Neural cell (in vitro differentiated cells): Measurements from ENCODE around the gene NOTUM. TPM values are rescaled to one million over a fixed set of nuclear protein-coding genes. Genes with fewer than 3 reads are reported as not detected.

Experiments used
- H2AFZ ChIP-seq: fragments of 200-600, 300-800 bp; sonication (generic), shearing (Covaris generic); 2 replicates; pipeline ENCODE4 v1.6.0; 2014; ENCODE audit warnings: low read depth, mild to moderate bottlenecking, antibody characterized with exemption, low read length, moderate library complexity
- H3F3A ChIP-seq: fragments of 200-600 bp; shearing (Covaris generic); 2 replicates; pipeline ENCODE4 v1.6.1; 2016; ENCODE audit warnings: mild to moderate bottlenecking, moderate library complexity, mixed read lengths, antibody characterized with exemption, low read length; ENCODE audit not compliant: insufficient read depth, poor library complexity, severe bottlenecking
- H3K27ac ChIP-seq: fragments of 200-600, 300-800 bp; sonication (generic), shearing (Covaris generic); 2 replicates; pipeline ENCODE4 v1.5.1; 2014; ENCODE audit warnings: mild to moderate bottlenecking, low read length, moderate library complexity
- H3K27me3 ChIP-seq: fragments of 300-800, 200-600 bp; sonication (generic), shearing (Covaris generic); 2 replicates; pipeline ENCODE4 v1.6.0; 2014; ENCODE audit warnings: mild to moderate bottlenecking, low read depth, low read length, moderate library complexity; ENCODE audit not compliant: insufficient read depth
- H3K36me3 ChIP-seq: fragments of 300-800, 200-600 bp; sonication (generic), shearing (Covaris generic); 2 replicates; pipeline ENCODE4 v1.5.1; 2014; ENCODE audit warnings: mild to moderate bottlenecking, antibody characterized with exemption, low read length, moderate library complexity; ENCODE audit not compliant: insufficient read depth
- H3K4me2 ChIP-seq: fragments of 300-800, 200-600 bp; sonication (generic), shearing (Covaris generic); 2 replicates; pipeline ENCODE4 v1.6.0; 2014; ENCODE audit warnings: mild to moderate bottlenecking, low read length
- H3K4me3 ChIP-seq: fragments of 300-800, 200-600 bp; sonication (generic), shearing (Covaris generic); 2 replicates; pipeline ENCODE4 v1.5.1; 2014; ENCODE audit warnings: mild to moderate bottlenecking, low read length, moderate library complexity
- H3K79me2 ChIP-seq: fragments of 200-600 bp; shearing (Covaris generic); replicated peaks from 2 replicates; pipeline ENCODE4 v1.6.0; 2014; ENCODE audit warnings: mild to moderate bottlenecking, low read length, moderate library complexity; ENCODE audit not compliant: insufficient read depth
- H3K9ac ChIP-seq: fragments of 300-800, 200-600 bp; sonication (generic), shearing (Covaris generic); 2 replicates; pipeline ENCODE4 v1.6.1; 2016; ENCODE audit warnings: mild to moderate bottlenecking, low read length, mixed read lengths
- H3K9me2 ChIP-seq: fragments of 200-600 bp; shearing (Covaris generic); 2 replicates; pipeline ENCODE4 v1.6.1; 2016; ENCODE audit warnings: mild to moderate bottlenecking, low read length, mixed read lengths; ENCODE audit not compliant: insufficient read depth
- H3K9me3 ChIP-seq: fragments of 200-600, 300-800 bp; sonication (generic), shearing (Covaris generic); 2 replicates; pipeline ENCODE4 v1.6.1; 2016; ENCODE audit warnings: mild to moderate bottlenecking, mixed run types, low read length, moderate library complexity, mixed read lengths
- H4K20me1 ChIP-seq: fragments of 200-600 bp; shearing (Covaris generic); 2 replicates; pipeline ENCODE4 v1.6.1; 2016; ENCODE audit warnings: mild to moderate bottlenecking, mixed run types; ENCODE audit not compliant: insufficient read depth
- EP300 ChIP-seq: fragments of 450-650 bp; conservative IDR thresholded peaks from 2 replicates; pipeline ENCODE4 v1.6.1; 2014; ENCODE audit warnings: antibody characterized with exemption, mild to moderate bottlenecking, moderate library complexity; ENCODE audit not compliant: poor library complexity, severe bottlenecking
- EZH2 ChIP-seq: fragments of 200-600, 300-800 bp; shearing (Covaris generic), sonication (generic); IDR thresholded peaks from 2 replicates; pipeline ENCODE4 v1.6.1; 2014; ENCODE audit warnings: antibody characterized with exemption, low read length, borderline replicate concordance, mild to moderate bottlenecking; ENCODE audit not compliant: insufficient read depth, poor library complexity, severe bottlenecking
- MXI1 ChIP-seq: fragments of 450-650 bp; conservative IDR thresholded peaks from 2 replicates; pipeline ENCODE4 v1.6.1; 2014; ENCODE audit warnings: antibody characterized with exemption, mild to moderate bottlenecking; ENCODE audit not compliant: poor library complexity, severe bottlenecking
- POLR2AphosphoS5 ChIP-seq: IDR thresholded peaks from 2 replicates; pipeline ENCODE4 v1.6.1; 2012
- RAD21 ChIP-seq: fragments of 450-650 bp; conservative IDR thresholded peaks from 2 replicates; pipeline ENCODE4 v1.6.1; 2014; ENCODE audit warnings: antibody characterized with exemption, mild to moderate bottlenecking, moderate library complexity
- SMC3 ChIP-seq: fragments of 450-650 bp; conservative IDR thresholded peaks from 2 replicates; pipeline ENCODE4 v1.6.1; 2014; ENCODE audit warnings: antibody characterized with exemption, mild to moderate bottlenecking, moderate library complexity; ENCODE audit not compliant: poor library complexity
- TAF1 ChIP-seq: IDR thresholded peaks from 2 replicates; pipeline ENCODE4 v1.6.1; 2012; ENCODE audit warnings: low read depth
- polyA plus RNA-seq: library from polyadenylated mRNA; depleted of rRNA; stranded (reverse); fragments of >200 nt; gene quantifications from 2 replicates; pipeline ENCODE4 v1.2.3, GENCODE V29; 2014
- TF ChIP-seq, protein P1 (sequence below): fragments of 450-650 bp; IDR thresholded peaks from 2 replicates; pipeline ENCODE4 v1.5.1; 2014; ENCODE audit warnings: antibody characterized with exemption, mild to moderate bottlenecking, moderate library complexity; ENCODE audit not compliant: poor library complexity, severe bottlenecking
- TF ChIP-seq, protein P2 (sequence below): IDR thresholded peaks from 2 replicates; pipeline ENCODE4 v1.6.1; 2012; ENCODE audit warnings: borderline replicate concordance

Gene NOTUM
- polyA plus RNA-seq, 1 donor from 2014 or later, result not detected

DNA sequence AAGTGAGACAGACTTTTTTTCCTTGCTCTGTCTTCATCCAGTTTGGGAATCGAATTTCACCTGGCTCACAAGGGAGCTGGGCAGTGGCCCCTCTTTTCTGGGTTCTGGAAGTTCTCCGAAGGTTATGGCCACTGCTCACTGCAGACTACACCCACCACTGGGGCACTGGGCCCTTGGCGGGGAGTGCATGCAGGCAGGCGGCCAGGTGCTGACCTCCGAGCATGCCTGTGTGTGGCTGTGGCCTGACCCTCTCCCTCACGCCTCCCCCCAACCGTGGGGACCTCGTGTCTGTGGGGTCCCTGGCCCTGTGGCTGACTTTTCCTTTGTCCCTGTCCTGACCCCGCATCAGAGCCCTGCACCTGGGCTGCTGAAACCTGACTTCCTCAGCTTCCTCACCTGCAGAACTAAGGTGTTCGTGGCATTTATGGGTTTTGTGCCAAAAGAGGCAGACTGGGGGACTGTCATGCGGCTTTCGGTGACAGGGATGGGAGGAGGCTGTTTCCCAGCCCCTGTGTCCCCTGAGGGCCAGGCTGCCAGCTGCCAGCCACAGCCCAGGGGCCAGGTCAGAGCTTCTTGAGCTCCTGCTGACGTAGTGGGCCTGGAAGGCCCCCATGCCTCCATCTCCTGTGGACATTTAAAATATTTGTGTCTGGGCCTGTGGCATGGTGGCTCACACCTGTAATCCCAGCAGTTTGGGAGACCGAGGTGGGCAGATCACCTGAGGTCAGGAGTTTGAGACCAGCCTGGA, 37.9 kb upstream of the NOTUM start:
- Histone ChIP-seq H2AFZ (no peak overlapping the region), H3K9me2 (no peaks in the 10 kb centered on the region), H3F3A (no peaks in the 10 kb centered on the region), H3K79me2 (no peaks in the 10 kb centered on the region), H3K27ac (no peak overlapping the region), H3K9me3 (no peaks in the 10 kb centered on the region), H3K27me3 (no peaks in the 10 kb centered on the region), H4K20me1 (no peaks in the 10 kb centered on the region), H3K4me2 (no peak overlapping the region), H3K36me3 (no peaks in the 10 kb centered on the region), H3K4me3 (no peak overlapping the region), H3K9ac (no peak overlapping the region)
- TF ChIP-seq RAD21 (no peak), EP300 (no peak), POLR2AphosphoS5 (no peak), EZH2 (no peak), SMC3 (no peak), TAF1 (no peak), MXI1 (no peak)
- TF ChIP-seq, protein P1, sequence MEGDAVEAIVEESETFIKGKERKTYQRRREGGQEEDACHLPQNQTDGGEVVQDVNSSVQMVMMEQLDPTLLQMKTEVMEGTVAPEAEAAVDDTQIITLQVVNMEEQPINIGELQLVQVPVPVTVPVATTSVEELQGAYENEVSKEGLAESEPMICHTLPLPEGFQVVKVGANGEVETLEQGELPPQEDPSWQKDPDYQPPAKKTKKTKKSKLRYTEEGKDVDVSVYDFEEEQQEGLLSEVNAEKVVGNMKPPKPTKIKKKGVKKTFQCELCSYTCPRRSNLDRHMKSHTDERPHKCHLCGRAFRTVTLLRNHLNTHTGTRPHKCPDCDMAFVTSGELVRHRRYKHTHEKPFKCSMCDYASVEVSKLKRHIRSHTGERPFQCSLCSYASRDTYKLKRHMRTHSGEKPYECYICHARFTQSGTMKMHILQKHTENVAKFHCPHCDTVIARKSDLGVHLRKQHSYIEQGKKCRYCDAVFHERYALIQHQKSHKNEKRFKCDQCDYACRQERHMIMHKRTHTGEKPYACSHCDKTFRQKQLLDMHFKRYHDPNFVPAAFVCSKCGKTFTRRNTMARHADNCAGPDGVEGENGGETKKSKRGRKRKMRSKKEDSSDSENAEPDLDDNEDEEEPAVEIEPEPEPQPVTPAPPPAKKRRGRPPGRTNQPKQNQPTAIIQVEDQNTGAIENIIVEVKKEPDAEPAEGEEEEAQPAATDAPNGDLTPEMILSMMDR, result no peak
- TF ChIP-seq, protein P2, sequence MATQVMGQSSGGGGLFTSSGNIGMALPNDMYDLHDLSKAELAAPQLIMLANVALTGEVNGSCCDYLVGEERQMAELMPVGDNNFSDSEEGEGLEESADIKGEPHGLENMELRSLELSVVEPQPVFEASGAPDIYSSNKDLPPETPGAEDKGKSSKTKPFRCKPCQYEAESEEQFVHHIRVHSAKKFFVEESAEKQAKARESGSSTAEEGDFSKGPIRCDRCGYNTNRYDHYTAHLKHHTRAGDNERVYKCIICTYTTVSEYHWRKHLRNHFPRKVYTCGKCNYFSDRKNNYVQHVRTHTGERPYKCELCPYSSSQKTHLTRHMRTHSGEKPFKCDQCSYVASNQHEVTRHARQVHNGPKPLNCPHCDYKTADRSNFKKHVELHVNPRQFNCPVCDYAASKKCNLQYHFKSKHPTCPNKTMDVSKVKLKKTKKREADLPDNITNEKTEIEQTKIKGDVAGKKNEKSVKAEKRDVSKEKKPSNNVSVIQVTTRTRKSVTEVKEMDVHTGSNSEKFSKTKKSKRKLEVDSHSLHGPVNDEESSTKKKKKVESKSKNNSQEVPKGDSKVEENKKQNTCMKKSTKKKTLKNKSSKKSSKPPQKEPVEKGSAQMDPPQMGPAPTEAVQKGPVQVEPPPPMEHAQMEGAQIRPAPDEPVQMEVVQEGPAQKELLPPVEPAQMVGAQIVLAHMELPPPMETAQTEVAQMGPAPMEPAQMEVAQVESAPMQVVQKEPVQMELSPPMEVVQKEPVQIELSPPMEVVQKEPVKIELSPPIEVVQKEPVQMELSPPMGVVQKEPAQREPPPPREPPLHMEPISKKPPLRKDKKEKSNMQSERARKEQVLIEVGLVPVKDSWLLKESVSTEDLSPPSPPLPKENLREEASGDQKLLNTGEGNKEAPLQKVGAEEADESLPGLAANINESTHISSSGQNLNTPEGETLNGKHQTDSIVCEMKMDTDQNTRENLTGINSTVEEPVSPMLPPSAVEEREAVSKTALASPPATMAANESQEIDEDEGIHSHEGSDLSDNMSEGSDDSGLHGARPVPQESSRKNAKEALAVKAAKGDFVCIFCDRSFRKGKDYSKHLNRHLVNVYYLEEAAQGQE, result no peak

DNA sequence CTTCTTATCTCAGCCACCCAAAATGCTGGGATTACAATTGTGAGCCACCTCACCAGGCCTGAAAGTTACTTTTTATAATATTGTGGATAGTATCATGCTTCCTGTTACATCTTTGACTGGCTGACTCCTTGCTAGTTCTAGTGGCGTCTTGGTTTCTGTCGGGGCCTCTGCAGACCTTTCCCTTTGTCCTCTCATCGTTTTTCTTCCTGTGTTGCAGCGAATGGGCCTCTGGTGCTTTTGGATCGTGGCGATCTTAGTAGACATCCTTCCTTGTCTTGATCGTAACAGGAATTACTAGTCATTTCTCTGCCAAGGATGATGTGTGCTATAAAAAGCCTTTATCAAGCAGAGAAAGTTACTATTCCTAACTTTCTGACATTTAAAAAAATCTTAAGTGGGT, 37.2 kb upstream of the NOTUM start:
- H3K36me3 ChIP-seq, result no peaks in the 10 kb centered on the region
- H3K27ac ChIP-seq, result no peak overlapping the region
- H2AFZ ChIP-seq, result no peak overlapping the region
- no peaks in the 10 kb centered on the region for H3K27me3 ChIP-seq
- no peak overlapping the region for H3K9ac ChIP-seq
- TF ChIP-seq POLR2AphosphoS5 (no peak), TAF1 (no peak), EP300 (no peak), EZH2 (no peak), MXI1 (no peak), SMC3 (no peak), RAD21 (no peak)
- TF ChIP-seq, protein P2, result no peak
- TF ChIP-seq, protein P1, result no peak
- H3F3A ChIP-seq, result no peaks in the 10 kb centered on the region
- H3K79me2 ChIP-seq, result no peaks in the 10 kb centered on the region
- H3K9me2 ChIP-seq, result no peaks in the 10 kb centered on the region
- H3K9me3 ChIP-seq, result no peaks in the 10 kb centered on the region
- no peak overlapping the region for H3K4me2 ChIP-seq
- no peak overlapping the region for H3K4me3 ChIP-seq
- H4K20me1 ChIP-seq, result no peaks in the 10 kb centered on the region
